NCI-H446 treated with DMSO at 0.1 percent for 48 hours (cell line): Measurements from ENCODE around the gene BCL2L1.

Source experiments
- DNase-seq: peaks from one replicate; lab custom pipeline; 2025; lab: John Stamatoyannopoulos, UW

The BCL2L1 gene

DNA sequence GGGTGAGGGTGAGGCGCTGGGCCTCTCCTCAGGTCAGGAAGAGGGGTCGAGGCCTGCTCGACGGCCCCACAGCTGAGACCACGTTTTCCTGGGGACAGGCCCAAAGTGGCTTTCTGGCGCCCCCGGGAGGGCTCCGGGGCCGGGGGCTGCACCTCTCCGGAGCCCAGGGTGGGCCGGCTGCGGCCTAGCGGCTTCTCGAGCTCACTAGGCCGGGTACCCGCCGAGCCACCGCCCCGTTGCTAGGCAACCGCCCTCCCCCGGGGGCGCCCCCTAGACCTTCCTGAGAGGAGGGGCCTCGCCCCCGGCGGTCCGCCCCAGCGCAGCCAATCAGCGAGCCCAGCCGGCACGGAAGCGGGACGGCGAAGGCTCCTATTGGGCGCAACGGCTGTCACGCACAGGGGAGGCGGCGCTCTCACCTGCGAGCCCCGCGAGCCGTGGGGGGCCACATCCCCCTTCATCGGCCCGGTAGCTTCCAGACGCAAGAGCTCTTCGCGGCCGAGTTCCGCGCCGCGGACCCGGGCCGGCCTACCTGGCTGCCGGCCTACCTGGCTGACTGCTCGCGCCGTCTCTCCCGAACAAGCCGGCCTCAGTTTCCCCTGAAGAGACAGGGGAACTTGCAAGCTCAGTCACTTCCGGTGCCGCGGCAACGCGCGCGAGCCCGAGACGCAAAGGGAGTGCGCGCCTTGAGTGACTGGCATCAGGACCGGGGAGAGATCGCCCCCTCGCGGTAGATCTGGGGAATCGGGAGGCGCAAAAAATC is 831 bp upstream of the BCL2L1 start:
- DNase-seq = peak; percentile 93

DNA sequence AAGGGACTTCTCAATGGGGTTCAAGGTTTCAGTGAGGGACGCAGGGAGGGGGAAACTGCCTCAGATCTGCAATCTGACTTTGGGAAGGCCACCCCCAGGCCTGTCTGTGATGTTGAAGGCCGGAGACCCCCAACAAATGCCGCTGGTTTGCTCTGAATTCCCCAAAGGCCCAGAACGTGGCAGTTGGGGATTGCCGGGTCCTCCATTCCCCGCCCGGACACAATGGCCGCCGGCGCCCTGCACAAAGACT is 326 bp upstream of the BCL2L1 start:
- DNase-seq = no peak

DNA sequence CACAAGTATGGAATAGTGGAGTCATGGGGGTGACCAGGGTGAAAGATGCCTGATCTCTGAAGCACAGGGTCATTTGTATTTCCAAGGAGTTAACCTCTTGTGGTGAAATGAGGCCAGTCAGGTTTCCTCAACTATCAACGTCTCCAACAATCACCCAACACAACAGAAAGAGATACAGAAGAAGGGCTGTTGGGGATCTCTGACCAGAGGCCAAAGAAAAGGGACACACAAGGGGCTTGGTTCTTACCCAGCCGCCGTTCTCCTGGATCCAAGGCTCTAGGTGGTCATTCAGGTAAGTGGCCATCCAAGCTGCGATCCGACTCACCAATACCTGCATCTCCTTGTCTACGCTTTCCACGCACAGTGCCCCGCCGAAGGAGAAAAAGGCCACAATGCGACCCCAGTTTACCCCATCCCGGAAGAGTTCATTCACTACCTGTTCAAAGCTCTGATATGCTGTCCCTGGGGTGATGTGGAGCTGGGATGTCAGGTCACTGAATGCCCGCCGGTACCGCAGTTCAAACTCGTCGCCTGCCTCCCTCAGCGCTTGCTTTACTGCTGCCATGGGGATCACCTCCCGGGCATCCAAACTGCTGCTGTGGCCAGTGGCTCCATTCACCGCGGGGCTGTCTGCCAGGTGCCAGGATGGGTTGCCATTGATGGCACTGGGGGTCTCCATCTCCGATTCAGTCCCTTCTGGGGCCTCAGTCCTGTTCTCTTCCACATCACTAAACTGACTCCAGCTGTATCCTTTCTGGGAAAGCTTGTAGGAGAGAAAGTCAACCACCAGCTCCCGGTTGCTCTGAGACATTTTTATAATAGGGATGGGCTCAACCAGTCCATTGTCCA is 1.0 kb downstream of the BCL2L1 start:
- DNase-seq = no peak

DNA sequence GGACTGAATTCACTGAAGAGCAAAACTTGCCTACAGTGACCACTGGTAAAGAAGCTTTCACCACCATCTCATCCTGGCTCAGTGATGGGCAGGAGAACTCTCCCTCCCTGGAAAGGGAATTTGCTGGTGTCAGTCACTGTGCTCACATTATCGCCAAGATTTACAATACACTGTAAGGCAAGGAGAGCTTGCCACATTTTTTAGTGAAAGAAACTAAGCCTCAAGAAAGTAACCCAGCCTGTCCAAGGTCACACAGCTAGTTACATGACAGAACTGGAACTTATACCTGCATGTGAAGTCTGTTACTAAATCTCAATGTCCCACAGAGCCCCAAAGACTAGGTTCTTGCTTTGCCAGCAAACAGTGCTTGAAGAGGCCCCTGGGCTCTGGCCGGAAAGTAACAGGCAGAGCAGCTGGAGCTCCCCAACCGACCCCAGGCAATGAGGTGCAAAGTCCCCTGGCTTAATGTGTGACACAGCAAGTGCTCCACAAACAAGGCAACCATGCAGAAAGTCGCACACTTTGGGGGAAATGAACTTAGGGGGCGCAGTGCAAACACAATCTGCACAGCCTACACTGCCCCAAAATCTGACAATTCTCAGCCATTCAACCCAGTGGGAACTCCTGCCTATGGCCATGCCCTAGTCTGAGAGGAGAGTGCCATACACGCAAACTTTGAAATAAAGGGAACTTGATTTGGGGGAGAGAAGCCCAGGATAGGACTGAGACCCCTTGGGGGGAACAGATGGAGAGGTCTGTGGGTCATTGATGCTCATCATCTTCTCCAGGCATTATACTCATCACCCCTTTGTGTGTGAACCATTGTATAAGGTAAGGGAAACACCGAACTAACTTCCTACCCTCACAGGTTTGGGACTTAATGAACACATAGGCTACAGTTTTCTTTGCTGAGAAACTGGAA is 1.9 kb downstream of the BCL2L1 start:
- DNase-seq = no peak

DNA sequence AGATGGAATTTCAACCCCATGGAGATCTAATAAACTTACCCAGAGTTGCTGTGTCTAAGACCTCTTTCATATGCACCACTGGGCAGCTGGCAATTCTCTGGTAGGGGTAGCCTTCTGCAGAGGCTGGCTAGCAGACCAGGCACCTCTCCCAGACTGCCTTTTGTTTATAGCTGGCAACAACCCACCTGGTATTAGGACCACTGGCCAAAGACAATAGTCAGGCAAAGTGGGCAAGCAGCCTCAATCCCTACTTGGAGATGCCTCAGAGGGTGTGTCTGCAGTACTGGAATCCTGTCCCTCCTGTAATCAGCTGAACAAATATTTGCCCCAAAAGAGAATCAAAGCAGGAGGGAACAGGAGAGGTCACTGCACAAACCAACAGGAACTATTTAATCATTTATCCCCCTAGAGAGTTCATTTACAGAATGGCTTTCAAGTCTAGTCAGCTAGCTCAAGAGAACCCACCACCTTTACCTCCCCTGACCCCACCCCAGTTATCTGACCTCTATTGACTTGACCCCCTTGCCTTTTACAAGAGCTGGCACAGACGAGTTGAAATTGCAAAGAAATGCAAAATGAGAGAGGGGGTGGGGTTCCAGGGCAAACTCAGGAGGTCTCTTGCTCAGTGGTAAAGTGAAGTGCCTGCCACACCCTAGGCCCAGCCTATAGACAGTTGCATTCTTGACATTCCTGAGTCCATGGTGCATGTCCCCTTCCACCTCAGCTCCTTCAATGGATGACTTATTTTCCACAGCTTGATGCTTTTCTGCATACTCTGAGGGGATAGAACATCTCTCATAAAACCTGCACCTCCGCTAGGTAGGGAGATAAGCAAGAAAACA is 2.8 kb downstream of the BCL2L1 start:
- peak; percentile 53 for DNase-seq

DNA sequence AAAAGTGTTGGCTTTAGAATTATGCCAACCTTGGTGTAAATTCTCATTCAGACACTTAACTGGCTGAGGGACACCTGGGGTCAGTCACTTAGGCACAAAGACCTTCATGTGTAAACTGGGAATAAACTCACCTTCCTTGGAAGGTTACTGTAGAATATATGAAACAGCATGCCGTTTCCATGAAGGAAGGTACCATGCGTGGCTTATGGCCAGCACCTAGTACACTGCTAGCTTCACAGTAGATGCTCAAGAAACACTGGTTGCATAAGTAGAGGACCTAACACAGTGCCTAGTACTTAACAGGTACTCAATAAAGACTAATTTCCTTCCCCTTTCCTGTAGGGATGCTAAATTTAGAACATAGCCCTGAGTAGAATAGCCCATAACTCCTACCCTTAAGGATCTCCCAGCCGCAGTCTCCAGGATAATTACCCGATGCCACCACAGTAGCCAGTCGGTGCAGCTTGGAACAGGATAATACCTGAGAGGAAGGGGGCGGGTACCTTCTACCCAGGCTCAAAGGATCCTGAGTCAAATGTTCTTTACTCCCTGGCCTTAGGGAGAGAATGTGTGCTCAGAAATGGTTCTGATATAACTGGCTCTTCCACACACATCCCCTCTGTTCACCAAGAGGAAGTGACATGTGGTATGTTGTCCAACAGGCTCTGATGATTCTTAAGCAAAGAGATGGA is 3.6 kb downstream of the BCL2L1 start:
- DNase-seq = no peak

DNA sequence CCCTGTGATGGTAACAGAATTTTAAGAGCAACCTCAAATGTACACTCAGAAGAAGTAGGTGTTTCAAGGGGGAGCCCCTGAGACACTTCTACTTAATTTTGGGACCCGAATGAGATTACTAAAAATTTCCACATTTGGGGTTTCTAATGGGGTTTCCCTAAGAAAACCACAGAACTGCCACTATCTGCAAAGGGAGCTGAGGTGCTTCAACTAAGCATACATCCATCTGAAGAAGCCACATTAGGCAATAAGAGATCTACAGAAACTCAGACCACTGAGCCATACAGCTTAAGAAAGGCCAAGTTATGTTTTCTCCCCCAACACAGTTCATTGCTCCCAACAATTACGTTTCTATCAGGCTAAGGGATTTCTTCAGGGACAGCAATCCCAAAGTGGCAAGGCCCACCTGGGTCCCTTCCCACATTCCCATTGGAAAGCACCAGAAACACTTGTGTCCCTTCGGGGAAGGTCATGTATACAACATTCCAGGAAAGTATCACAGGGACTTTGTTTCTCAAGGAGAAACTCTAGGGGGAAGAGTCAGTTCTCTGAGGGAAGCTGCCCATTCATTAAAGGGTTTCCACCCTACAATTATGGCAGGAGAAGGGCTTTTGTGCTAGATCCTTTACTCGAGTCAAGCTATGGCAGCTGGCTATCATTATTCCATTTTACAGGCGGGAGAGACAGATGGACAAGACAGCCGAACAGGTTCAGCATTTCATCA is 5.0 kb downstream of the BCL2L1 start:
- no peak for DNase-seq

DNA sequence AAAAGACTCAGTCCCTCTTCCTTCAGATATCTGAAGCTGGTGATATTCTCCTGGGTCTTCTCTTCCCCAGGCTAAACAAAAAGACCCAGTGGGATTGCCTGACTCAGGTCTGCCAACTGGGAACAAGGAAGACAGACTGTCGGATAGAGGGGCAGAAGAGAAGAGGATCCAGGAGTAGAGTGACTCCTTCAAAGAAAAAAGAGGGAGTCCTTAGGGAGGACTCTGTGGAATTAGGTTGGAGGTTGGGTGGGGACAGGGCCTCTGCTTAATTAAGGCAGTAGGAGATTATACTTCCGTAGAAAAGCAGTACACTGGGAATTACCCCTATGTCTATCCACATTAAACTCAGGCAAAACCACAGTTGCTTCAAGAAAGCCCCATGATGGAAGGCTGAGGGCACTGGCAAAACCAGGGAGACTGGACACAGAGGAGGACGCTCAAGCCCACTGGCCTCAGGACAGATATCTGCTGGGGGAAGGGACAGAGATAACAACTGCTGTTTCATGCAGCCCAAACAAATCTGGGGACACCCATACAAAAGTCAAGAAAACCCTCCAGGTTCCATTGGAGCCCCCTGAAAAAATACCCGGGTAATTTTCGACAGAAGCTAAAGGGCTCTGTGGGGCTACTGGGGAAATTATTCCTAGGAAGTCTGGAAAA is 5.7 kb downstream of the BCL2L1 start:
- DNase-seq = no peak

DNA sequence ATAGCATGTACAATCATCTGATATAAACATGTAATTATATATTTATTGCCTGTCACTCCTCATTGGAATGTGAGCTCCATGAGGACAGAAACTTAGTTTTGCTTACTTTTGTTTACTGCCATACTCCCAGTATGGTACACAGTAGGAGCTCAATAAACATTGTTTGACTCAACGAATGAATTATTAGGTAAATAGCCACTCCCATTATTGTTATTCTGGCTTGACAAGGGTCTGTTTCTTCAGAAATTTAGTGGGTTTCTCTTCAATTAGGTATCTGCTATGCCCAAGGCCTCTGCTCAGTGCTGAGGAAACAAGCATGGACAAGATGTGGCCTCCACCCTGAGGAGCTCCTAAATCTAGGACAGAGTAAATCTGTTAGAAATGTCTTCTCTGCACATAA is 6.3 kb downstream of the BCL2L1 start:
- no peak for DNase-seq

DNA sequence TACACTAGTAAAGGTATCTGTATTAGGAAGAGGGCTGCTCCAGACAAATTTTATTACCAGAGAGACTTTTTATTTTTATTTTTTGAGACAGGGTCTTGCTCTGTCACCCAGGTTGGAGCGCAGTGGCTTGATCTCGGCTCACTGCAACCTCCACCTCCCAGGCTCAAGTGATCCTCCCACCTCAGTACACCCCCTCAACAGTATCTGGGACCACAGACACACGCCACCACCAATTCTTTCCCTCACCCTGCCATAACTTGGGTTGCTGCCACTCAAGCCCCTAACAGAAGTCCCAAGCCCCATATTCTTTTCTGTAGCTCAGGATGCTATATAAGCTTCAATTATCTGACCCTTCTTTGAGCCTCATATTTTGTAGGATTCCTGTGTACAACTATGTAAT is 6.9 kb downstream of the BCL2L1 start:
- DNase-seq = no peak

DNA sequence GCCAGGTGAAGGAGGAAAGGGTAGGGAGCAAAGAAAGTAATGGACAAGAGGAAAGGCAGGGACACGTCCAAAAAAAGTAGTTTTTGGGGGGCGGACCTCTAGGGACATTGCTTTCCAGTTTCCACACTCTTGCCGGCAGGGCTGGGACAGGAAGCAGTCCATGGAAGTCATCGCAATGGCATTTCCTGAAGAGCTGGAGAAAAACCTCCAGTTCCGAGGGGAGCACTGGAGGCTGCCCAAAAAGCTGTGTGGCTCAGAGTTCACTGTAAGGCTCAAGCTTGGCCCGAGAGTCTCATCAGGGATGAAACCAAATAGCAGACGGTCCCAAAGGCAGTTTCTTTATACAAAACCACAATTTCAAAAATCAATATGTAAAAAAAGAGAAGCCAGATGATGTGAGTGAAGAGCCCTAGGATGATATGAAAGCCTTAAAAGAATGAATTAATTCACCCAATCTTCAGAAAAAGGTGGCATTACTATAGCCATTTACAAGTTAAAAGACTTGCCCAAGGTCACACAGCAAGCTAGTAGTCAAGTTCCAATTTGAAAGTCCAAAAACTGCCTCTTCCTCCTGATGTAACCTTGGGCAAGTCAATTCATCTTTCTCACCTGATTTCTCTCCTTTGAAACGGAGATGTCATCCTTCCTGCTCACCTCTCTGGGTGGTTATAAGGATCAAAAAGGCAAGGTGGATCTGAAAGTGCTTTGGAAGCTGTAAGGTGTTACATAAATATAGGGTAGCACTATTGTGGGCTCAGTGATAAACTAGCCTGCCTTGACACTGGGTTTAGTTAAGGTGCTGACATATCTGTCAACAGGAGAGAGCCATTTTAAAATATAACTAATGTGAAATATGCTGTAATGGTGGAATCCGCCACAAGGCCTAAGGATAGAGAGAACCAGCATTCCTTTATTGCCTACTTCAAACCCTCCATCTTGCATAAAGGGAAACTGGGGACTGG is 9.1 kb downstream of the BCL2L1 start:
- DNase-seq = no peak

DNA sequence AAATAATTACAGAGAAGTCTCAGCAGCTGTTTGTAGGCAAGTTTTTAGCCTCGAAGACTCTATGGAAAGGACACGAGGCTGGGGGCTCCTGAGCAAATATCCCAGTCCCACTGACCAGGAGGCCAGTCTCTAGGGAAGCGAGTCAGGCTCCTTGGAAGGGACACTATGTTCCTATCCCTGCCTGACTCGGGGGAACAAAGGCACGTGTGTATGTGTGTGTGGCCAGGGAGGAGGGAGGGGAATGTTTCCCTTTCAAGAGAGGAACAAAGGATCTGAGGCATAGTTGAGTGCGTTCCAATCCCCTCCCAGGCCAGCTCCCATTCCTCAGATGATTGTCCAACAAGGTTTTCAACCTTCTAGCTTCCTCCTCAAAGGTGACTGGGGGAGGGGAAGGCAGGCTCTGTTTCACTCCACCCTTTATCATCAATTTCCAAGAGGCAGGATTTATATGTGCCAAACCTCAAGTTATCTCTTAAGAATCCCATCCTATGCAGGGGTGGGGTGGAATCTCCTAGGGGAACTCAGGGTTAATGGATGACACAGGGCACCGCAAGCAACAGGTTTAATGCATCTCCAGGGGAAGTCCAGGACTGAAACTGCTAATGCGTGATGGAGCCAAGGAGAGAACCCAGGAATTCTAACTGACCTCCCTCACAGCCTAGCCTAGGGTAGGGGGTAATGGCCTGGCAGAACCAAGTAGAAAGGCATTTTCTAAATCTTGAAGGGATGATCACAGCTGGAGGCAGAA is 9.9 kb downstream of the BCL2L1 start:
- DNase-seq = no peak

DNA sequence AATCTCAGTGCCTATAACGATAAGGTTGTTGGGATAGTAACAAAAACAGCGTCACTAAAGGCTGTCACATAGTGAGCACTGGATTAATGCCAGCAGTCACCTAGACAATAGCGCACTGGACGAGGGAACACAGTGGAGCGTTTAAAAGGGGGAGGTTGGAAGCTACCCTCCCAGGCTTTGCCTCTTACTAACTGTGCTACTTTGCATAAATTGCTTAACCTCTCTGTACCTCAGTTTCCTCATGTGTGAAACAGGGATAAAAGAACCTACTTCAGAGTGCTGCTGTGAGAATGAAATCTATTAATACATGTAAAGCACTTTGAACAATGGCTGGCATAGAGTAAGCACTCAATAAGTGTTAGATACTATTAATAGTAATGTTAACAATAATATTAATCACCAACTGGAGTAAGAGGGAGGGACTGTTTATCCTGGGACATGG is 10.5 kb downstream of the BCL2L1 start:
- DNase-seq = no peak

DNA sequence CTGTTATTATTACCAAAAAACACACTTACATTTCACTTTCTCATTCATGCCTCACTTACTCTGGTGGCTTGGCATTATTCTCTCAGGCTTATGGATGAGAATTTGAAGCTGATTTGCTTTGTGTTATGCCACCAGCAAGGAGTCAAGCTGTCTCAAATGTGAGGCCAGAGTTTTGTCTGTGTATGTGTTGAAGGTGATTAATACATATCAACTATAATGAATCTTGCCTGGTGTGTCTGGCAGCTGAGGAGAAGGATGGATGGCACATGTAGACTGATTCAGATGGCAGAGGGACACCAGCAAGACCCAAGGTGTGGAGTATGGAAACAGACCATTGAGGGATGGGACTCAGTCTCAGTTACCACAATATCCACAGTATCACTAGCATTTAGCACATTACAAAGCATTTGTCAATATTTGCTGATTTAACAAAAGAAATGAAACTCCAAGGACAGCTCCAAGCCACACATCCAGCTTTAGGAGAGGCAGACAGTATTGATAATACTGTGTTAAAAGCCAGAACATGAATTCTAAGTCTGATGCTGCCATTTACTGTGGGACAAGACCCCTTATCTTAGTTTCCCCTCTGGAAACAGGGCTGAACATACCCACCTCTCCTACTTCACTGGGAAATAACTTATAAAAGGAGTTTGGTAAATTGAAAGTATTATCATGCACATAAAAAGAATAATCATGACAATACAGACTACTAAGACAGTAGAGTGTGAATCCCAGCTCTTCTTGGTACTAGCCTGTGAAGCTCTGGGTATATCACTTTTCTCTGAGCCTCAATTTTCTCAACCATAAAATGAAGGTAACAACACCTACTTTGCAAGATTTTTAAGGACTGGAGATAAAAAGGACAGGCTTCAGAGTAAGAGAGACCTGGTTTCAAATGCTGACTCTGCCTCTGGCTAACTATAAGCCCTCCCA is 11.2 kb downstream of the BCL2L1 start:
- DNase-seq = peak; percentile 75

DNA sequence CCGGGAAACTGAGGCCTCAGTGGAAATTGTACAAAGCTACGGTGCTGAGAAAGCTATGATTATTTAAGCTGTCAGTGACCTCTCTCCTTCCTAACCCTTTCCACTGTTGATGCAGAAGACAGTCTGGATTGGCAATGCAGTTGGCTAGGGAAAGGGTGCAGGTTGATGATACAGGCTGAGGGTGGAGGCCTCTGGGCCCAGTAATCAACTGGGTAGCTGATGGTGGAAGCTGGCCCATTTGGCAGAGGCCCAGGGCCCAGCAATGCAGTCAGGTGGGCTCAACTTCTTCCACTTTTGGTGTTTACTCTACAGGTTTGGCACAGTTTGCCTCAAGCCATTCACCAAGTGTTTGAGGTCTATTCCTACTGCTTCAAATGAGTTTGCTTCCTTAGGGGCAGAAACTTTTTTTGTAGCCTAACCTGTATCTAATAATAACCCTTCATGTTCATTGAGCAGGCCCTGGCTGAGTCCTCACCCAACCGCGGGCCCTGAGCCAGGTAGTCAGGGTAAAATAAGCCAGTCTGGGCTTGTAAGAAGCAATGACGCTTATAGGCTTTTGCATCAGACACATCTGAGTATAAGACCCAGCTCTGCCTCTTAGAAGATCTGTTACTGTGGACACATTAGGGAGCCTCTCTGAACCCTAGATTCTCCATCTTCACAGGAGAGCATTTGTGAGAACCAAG is 12.1 kb downstream of the BCL2L1 start:
- peak; percentile 88 for DNase-seq

DNA sequence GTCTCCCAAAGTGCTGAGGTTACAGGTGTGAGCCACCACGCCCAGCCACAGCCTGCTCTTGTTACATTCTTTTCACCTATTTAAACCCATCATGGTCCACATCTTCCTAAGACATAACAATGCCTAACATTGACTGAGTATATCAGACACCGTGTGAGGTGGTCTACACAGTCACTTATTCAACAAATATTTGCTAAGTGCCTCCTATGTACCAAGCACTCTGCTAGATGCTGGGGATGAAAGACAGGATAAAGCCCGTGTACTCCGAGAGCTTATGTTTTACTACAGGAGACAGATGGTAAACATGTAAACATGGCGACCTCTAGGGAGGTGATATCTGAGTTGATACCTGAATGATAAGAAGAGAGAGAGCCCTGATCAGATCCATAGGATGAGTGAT is 12.7 kb downstream of the BCL2L1 start:
- no peak for DNase-seq
